ENCODE data around the gene LRFN2.

The LRFN2 gene

GRCh38 chr6:40431706-40432105, 155.5 kb downstream of the LRFN2 start:
- DNase-seq = no peak

- no peak for DNase-seq
Observed at GRCh38 chr6:40427196-40427595, 160.0 kb downstream of the LRFN2 start.

- no peak for DNase-seq
Observed at GRCh38 chr6:40426346-40427066, 160.7 kb downstream of the LRFN2 start.

GRCh38 chr6:40425192-40425919, 161.8 kb downstream of the LRFN2 start:
- DNase-seq = no peak

GRCh38 chr6:40422046-40422445, 165.1 kb downstream of the LRFN2 start:
- DNase-seq = no peak

GRCh38 chr6:40419946-40420728, 167.0 kb downstream of the LRFN2 start:
- DNase-seq = no peak

GRCh38 chr6:40419377-40419776, 167.8 kb downstream of the LRFN2 start:
- DNase-seq = no peak

- DNase-seq = no peak
Observed at GRCh38 chr6:40417031-40417430, 170.1 kb downstream of the LRFN2 start.

GRCh38 chr6:40414617-40415016, 172.5 kb downstream of the LRFN2 start:
- DNase-seq = no peak

GRCh38 chr6:40413239-40413638, 173.9 kb downstream of the LRFN2 start:
- peak; percentile 18 for DNase-seq

GRCh38 chr6:40411881-40412280, 175.3 kb downstream of the LRFN2 start:
- no peak for DNase-seq

- no peak for DNase-seq
Observed at GRCh38 chr6:40410821-40411220, 176.3 kb downstream of the LRFN2 start.

GRCh38 chr6:40409716-40410397, 177.3 kb downstream of the LRFN2 start:
- no peak for DNase-seq

- DNase-seq = no peak
Observed at GRCh38 chr6:40408786-40409542, 178.2 kb downstream of the LRFN2 start.

- no peak for DNase-seq
Observed at GRCh38 chr6:40407239-40407638, 179.9 kb downstream of the LRFN2 start.

- DNase-seq = no peak
Observed at GRCh38 chr6:40406175-40406574, 181.0 kb downstream of the LRFN2 start.

GRCh38 chr6:40400738-40401137, 186.4 kb downstream of the LRFN2 start:
- DNase-seq = no peak

GRCh38 chr6:40399888-40400457, 187.2 kb downstream of the LRFN2 start:
- no peak for DNase-seq

- DNase-seq = no peak
Observed at GRCh38 chr6:40398810-40399477, 188.2 kb downstream of the LRFN2 start.

- no peak for DNase-seq
Observed at GRCh38 chr6:40398034-40398691, 189.0 kb downstream of the LRFN2 start.
